Activated T-helper 2 cell treated with anti-CD3 and anti-CD28 coated beads, Interferon-gamma antibody, Interleukin-2, Interleukin-4, amounts not matched to agents 10 μg/mL and 5 μg/mL and 100 μg/mL, durations not matched to agents 14 hours and 24 hours and 36 hours (primary cell): Measurements from ENCODE around the gene PALD1. TPM values are rescaled to one million over a fixed set of nuclear protein-coding genes. Genes with fewer than 3 reads are reported as not detected.

Source experiments
- DNase-seq: peaks from one replicate; pipeline ENCODE4 v3.0.0; 2021; ENCODE audit warnings: low spot score
- H3K27ac Mint-ChIP-seq: one replicate; pipeline ENCODE4 v1.8.0; 2021; ENCODE audit warnings: mixed read lengths
- H3K27me3 Mint-ChIP-seq: one replicate; pipeline ENCODE4 v1.8.0; 2021; ENCODE audit warnings: low read depth, mixed read lengths
- H3K36me3 Mint-ChIP-seq: one replicate; pipeline ENCODE4 v1.8.0; 2021; ENCODE audit warnings: low read depth, mixed read lengths
- H3K4me1 Mint-ChIP-seq: one replicate; pipeline ENCODE4 v1.8.0; 2021; ENCODE audit warnings: low read depth, mixed read lengths
- H3K4me3 Mint-ChIP-seq: one replicate; pipeline ENCODE4 v1.8.0; 2021; ENCODE audit warnings: low read depth, mild to moderate bottlenecking, moderate library complexity, mixed read lengths
- H3K9me3 Mint-ChIP-seq: one replicate; pipeline ENCODE4 v1.8.0; 2021; ENCODE audit warnings: mixed read lengths
- intact Hi-C: fragments of 100-400 bp; cut with micrococcal nuclease; formaldehyde crosslinking; loops from one replicate; pipeline ENCODE4 v1.15.1; 2023
- total RNA-seq: library from RNA; stranded (reverse); gene quantifications from 2 replicates; pipeline ENCODE4 v1.2.3, GENCODE V29; 2022

PALD1 gene
- total RNA-seq, 1 donor from 2014 or later = 2.3 TPM

- H3K4me3 Mint-ChIP-seq = no peak overlapping the region
- intact Hi-C loops = no loop called here
- H3K27ac Mint-ChIP-seq = no peak overlapping the region
- H3K4me1 Mint-ChIP-seq = peaks cover 32% of the 10 kb centered on the region
- H3K9me3 Mint-ChIP-seq = no peaks in the 10 kb centered on the region
- peaks cover 6% of the 10 kb centered on the region for H3K27me3 Mint-ChIP-seq
- H3K36me3 Mint-ChIP-seq = no peaks in the 10 kb centered on the region
- no peak for DNase-seq
Observed at GRCh38 chr10:70496341-70497119, 18.0 kb downstream of the PALD1 start.

- no peak overlapping the region for H3K27ac Mint-ChIP-seq
- intact Hi-C loops = no loop called here
- no peaks in the 10 kb centered on the region for H3K9me3 Mint-ChIP-seq
- H3K4me3 Mint-ChIP-seq = no peak overlapping the region
- H3K4me1 Mint-ChIP-seq = peaks cover 32% of the 10 kb centered on the region
- no peaks in the 10 kb centered on the region for H3K36me3 Mint-ChIP-seq
- peaks cover 6% of the 10 kb centered on the region for H3K27me3 Mint-ChIP-seq
- no peak for DNase-seq
Observed at GRCh38 chr10:70497120-70497545, 18.6 kb downstream of the PALD1 start.

GRCh38 chr10:70498970-70499835 lies 20.6 kb downstream of the PALD1 start:
- Mint-ChIP-seq H3K9me3 (no peaks in the 10 kb centered on the region), H3K27me3 (peaks cover 3% of the 10 kb centered on the region), H3K36me3 (no peaks in the 10 kb centered on the region), H3K4me3 (no peak overlapping the region), H3K4me1 (peaks cover 21% of the 10 kb centered on the region), H3K27ac (no peak overlapping the region)
- DNase-seq = no peak
- intact Hi-C loops = no loop called here

GRCh38 chr10:70499836-70500167 lies 21.2 kb downstream of the PALD1 start:
- Mint-ChIP-seq H3K9me3 (no peaks in the 10 kb centered on the region), H3K27ac (no peak overlapping the region), H3K4me1 (peaks cover 15% of the 10 kb centered on the region), H3K36me3 (no peaks in the 10 kb centered on the region), H3K4me3 (no peak overlapping the region), H3K27me3 (peaks cover 3% of the 10 kb centered on the region)
- DNase-seq = no peak
- intact Hi-C loops = no loop called here

GRCh38 chr10:70500368-70500767 lies 21.8 kb downstream of the PALD1 start:
- peaks cover 11% of the 10 kb centered on the region for H3K4me1 Mint-ChIP-seq
- intact Hi-C loops = no loop called here
- peaks cover 3% of the 10 kb centered on the region for H3K27me3 Mint-ChIP-seq
- no peak overlapping the region for H3K4me3 Mint-ChIP-seq
- H3K36me3 Mint-ChIP-seq = no peaks in the 10 kb centered on the region
- no peak overlapping the region for H3K27ac Mint-ChIP-seq
- no peak for DNase-seq
- H3K9me3 Mint-ChIP-seq = no peaks in the 10 kb centered on the region

GRCh38 chr10:70500812-70501301 lies 22.3 kb downstream of the PALD1 start:
- peaks cover 7% of the 10 kb centered on the region for H3K4me1 Mint-ChIP-seq
- no peak overlapping the region for H3K27ac Mint-ChIP-seq
- H3K4me3 Mint-ChIP-seq = no peak overlapping the region
- DNase-seq = no peak
- no peaks in the 10 kb centered on the region for H3K9me3 Mint-ChIP-seq
- intact Hi-C loops = no loop called here
- peaks cover 3% of the 10 kb centered on the region for H3K27me3 Mint-ChIP-seq
- H3K36me3 Mint-ChIP-seq = no peaks in the 10 kb centered on the region

GRCh38 chr10:70502406-70502805 lies 23.8 kb downstream of the PALD1 start:
- Mint-ChIP-seq H3K4me1 (peaks cover 7% of the 10 kb centered on the region), H3K9me3 (no peaks in the 10 kb centered on the region), H3K27ac (no peak overlapping the region), H3K36me3 (no peaks in the 10 kb centered on the region), H3K4me3 (no peak overlapping the region), H3K27me3 (peaks cover 3% of the 10 kb centered on the region)
- no peak for DNase-seq
- intact Hi-C loops = no loop called here

- no peak overlapping the region for H3K4me3 Mint-ChIP-seq
- intact Hi-C loops = no loop called here
- H3K9me3 Mint-ChIP-seq = no peaks in the 10 kb centered on the region
- H3K27me3 Mint-ChIP-seq = peaks cover 3% of the 10 kb centered on the region
- no peak for DNase-seq
- peaks cover 5% of the 10 kb centered on the region for H3K4me1 Mint-ChIP-seq
- no peak overlapping the region for H3K27ac Mint-ChIP-seq
- no peaks in the 10 kb centered on the region for H3K36me3 Mint-ChIP-seq
Observed at GRCh38 chr10:70503776-70504175, 25.2 kb downstream of the PALD1 start.

GRCh38 chr10:70504521-70505358 lies 26.2 kb downstream of the PALD1 start:
- H3K36me3 Mint-ChIP-seq = no peaks in the 10 kb centered on the region
- H3K4me1 Mint-ChIP-seq = peaks cover 4% of the 10 kb centered on the region
- H3K27me3 Mint-ChIP-seq = peaks cover 3% of the 10 kb centered on the region
- intact Hi-C loops = no loop called here
- no peaks in the 10 kb centered on the region for H3K9me3 Mint-ChIP-seq
- H3K4me3 Mint-ChIP-seq = no peak overlapping the region
- no peak for DNase-seq
- no peak overlapping the region for H3K27ac Mint-ChIP-seq

- intact Hi-C loops = no loop called here
- H3K9me3 Mint-ChIP-seq = no peaks in the 10 kb centered on the region
- H3K4me1 Mint-ChIP-seq = peaks cover 1% of the 10 kb centered on the region
- H3K27ac Mint-ChIP-seq = no peak overlapping the region
- peaks cover 3% of the 10 kb centered on the region for H3K27me3 Mint-ChIP-seq
- no peak overlapping the region for H3K4me3 Mint-ChIP-seq
- no peaks in the 10 kb centered on the region for H3K36me3 Mint-ChIP-seq
- DNase-seq = no peak
Observed at GRCh38 chr10:70505908-70506307, 27.3 kb downstream of the PALD1 start.

GRCh38 chr10:70507966-70508365 lies 29.4 kb downstream of the PALD1 start:
- intact Hi-C loops = no loop called here
- no peak overlapping the region for H3K4me3 Mint-ChIP-seq
- H3K27ac Mint-ChIP-seq = no peak overlapping the region
- no peaks in the 10 kb centered on the region for H3K4me1 Mint-ChIP-seq
- no peaks in the 10 kb centered on the region for H3K9me3 Mint-ChIP-seq
- no peaks in the 10 kb centered on the region for H3K36me3 Mint-ChIP-seq
- H3K27me3 Mint-ChIP-seq = peaks cover 3% of the 10 kb centered on the region
- no peak for DNase-seq

GRCh38 chr10:70508912-70509756 lies 30.6 kb downstream of the PALD1 start:
- Mint-ChIP-seq H3K27ac (no peak overlapping the region), H3K4me1 (no peaks in the 10 kb centered on the region), H3K4me3 (no peak overlapping the region), H3K36me3 (no peaks in the 10 kb centered on the region), H3K27me3 (no peaks in the 10 kb centered on the region), H3K9me3 (no peaks in the 10 kb centered on the region)
- no peak for DNase-seq
- intact Hi-C loops = no loop called here
